Measurements from ENCODE around the gene CRYBA2.

CRYBA2 gene

DNA sequence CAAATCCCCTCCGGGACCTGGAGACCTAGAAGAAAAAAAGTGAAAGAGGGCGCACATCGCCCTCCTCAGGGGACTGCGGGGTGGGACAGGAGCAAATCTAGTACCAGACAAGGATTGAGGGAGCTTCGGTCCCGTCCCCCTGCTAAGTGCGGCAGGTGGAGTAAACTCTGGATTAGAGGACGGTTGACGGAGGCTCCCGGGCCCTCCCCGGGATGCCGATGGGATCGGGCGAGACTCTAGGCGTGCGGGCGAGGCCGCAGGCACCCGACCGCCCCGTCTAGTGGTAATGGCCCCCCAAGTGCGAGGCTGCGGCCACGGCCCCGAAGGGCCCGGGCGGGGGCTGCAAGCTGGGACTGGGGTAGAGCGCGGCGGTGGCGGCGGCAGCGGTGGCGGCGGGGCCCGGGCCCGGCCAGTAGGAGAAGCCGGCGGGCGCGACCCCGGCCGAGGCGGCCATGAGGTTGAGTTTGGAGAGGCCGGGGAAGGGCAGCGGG, 11.8 kb downstream of the CRYBA2 start:
- no peak for DNase-seq

- DNase-seq, result no peak
These were observed 12.4 kb downstream of the CRYBA2 start for GRCh38 chr2:218980735-218981389.

DNA sequence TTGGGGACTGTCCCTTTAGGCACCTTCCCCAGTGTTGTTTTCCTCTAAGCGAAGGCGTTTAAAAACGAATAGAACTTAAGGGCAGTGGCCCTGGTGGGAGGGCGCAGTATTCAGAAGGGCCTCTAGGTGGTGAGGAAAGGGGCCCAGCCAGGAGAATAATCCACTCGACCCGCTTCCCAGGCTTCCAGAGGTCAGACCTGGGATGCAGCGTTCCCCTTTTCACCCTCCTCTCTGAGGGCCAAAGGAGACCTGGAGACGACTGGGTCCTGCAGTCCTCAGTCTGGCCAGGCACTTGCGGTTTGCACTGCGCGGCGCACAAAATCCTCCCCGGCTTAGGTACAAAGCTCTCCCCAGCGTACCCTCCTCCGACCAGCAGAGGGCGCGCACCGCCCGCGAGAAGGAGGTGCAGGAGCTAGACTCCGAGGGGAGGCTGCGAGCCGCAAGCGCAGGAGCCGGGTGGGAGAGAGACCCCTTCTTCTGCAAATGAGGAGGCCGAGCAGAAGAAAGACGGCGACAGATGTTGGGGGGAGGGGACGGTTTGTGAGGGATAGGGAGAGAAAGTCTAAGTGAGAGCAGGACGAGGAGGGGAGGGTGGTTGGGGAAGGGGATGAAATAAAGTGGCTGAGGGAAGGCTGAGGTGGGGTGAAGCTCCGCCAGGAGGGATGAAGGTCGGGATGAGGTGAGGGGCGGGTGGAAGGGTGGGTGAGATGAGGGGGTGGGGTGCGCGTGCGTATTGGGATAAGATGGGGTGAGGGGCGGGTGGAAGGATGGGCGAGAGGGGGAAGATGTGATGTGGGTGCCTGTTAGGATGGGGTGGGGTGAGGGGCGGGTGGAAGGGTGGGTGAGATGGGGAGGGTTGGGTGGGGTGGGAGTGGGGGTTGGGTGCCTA, 13.1 kb downstream of the CRYBA2 start:
- DNase-seq, result peak; percentile 79

GRCh38 chr2:218975060-218975777, 18.0 kb downstream of the CRYBA2 start:
- no peak for DNase-seq

DNA sequence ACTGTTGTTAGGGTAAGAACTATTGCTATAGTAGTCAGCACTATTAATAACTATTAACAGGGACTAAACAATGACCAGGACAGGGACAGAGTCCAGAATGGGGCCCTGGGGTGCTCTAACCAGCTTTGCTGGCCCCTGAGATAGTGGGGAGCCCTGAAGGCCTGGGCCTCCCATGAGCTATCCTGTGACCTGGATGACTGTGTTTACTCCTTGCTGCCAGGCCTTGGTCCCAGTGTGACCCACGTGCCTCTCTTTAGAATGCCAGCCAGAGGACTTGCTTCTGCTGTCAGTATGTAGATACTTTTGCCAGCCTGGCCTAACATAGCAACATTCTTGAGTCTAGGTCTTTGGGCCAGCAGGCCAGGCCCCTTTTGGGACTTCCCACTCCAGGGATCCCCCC, 22.3 kb downstream of the CRYBA2 start:
- no peak for DNase-seq

GRCh38 chr2:218964041-218964771, 29.0 kb downstream of the CRYBA2 start:
- DNase-seq, result peak; percentile 71

- DNase-seq, result no peak
These were observed 29.6 kb downstream of the CRYBA2 start for GRCh38 chr2:218963601-218964000.

DNA sequence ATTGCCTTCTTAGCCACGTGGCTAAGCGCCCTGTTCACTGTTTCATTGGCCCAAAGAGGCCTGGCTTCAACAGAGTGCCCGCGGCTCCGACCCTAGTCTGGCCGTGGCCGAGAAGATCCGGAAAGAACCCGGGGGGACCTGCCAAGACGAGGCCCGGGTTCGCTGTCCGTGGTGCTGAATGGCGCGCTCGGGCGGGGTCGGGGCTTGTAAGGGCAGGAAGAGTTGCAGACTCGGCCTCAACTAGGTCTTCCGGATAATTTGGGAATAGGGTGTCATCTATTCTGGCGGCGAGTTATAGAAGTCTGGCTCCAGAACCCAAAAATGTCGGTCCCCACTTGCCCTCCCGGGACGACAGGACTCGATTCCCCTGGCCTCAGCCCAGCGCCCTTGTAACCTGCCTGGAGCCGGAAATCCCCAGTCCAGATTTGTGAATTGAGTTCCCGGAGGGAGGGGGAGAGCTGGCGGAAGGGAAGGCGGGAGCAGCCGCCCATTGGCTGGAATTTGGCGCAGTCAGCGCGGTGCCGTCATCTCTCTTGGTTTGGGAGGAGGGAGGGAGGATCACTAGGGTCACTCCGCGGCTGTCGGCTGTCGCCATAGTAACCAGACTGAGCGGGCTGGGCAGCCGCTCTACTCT, 30.2 kb downstream of the CRYBA2 start:
- DNase-seq, result peak; percentile 94

- peak; percentile 40 for DNase-seq
These were observed 31.3 kb downstream of the CRYBA2 start for GRCh38 chr2:218961651-218962570.

GRCh38 chr2:218961229-218961628, 32.0 kb downstream of the CRYBA2 start:
- peak; percentile 40 for DNase-seq

DNA sequence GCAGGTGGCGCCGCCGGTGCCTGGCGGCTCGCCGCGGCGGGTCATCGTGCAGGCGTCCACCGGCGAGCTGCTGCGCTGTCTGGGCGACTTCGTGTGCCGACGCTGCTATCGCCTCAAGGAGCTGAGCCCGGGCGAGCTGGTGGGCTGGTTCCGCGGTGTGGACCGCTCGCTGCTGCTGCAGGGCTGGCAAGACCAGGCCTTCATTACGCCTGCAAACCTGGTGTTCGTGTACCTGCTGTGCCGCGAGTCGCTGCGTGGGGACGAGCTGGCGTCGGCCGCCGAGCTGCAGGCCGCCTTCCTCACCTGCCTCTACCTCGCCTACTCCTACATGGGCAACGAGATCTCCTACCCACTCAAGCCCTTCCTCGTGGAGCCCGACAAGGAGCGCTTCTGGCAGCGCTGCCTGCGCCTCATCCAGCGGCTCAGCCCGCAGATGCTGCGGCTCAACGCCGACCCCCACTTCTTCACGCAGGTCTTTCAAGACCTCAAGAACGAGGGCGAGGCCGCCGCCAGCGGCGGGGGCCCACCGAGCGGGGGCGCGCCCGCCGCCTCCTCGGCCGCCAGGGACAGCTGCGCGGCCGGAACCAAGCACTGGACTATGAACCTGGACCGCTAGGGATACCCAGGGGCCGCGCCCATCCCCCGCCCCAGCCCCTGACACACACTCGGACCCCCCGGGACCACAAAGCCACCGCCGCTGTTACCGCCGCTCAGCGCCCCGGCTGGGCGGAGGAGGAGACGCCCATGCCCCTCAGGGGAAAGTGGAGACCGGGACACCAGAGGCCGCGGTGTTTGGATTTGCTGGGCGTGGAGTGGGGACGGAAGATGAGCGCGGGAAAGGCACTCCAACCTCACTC, 32.7 kb downstream of the CRYBA2 start:
- DNase-seq, result peak; percentile 33

- no peak for DNase-seq
These were observed 33.4 kb downstream of the CRYBA2 start for GRCh38 chr2:218959761-218960308.

GRCh38 chr2:218959141-218959731, 34.0 kb downstream of the CRYBA2 start, which contains the start of gene CDK5R2:
CDK5R2 (plus strand) TSS chr2:218959666; CDS start chr2:218959821, 155 bp downstream.
- peak; percentile 85 for DNase-seq

- DNase-seq, result no peak
These were observed 34.9 kb downstream of the CRYBA2 start for GRCh38 chr2:218958276-218958675.

DNA sequence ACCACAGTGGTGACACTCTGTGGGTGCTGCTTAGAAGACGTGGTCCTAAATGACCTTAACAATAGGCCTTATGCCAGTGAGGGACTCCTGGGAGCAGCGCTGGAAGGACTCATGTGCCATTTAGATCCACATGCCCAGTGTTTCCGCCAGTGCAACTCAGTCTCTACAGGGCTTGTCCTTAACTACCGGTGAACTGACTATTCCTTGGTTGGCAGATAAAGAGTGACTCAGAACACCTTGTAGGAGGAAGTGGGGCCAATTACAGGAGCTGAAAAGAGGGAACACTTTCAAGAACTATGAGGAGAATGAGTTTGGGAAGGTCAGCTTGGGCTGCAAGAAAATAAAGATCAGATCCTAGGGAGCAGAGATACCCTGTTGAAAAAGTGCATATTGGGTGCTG, 35.6 kb downstream of the CRYBA2 start:
- DNase-seq, result no peak

- DNase-seq, result no peak
These were observed 37.2 kb downstream of the CRYBA2 start for GRCh38 chr2:218956039-218956438.

- DNase-seq, result no peak
These were observed 38.5 kb downstream of the CRYBA2 start for GRCh38 chr2:218954541-218955300.

DNA sequence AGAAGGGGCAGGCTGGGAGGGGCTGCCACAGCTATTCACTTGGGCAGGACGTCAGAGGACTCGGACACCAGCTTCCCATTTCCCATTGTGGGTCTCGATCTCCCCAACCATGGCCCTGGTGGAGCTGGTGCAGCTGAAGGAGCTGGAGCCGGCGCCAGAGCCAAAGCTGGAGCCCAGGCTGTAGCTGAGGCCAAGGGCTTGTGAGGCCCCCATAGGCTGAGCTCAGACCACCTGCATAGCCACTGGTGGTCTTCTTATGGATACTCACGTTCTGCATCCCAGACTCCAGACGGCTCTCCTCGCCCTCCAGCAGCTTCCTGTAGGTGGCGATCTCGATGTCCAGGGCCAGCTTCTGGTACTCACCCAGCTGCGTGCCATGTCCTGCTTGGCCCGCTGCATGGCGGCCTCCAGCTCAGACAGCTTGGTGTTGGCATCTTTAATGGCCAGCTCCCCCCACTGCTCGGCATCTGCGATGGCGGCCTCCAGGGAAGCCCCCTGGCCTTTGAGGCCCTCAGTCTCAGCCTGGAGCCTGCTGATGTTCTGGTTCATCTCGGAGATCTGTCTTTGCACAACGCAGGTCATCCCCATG, 39.8 kb downstream of the CRYBA2 start:
- DNase-seq, result no peak

Data from NCI-H748 treated with DMSO at 0.1 percent for 48 hours (cell line).